EH (cell line): ENCODE results near the gene ITGB1.
A peak's percentile ranks its signal among the peaks of the same experiment; 100 is the strongest.
"Not testable (repeated sequence)": the region's sequence is repeated elsewhere in the genome, so short reads cannot be mapped to it uniquely, and the experiment has no call there.

Source experiments
- DNase-seq: peaks from one replicate; pipeline ENCODE4 v3.0.0-alpha.2; 2015; ENCODE audit warnings: low read depth

ITGB1 gene

GRCh38 chr10:32980558-32981468 is 22.8 kb upstream of the ITGB1 start:
- peak; percentile 99 for DNase-seq

- no peak for DNase-seq
These were observed 22.2 kb upstream of the ITGB1 start for GRCh38 chr10:32980242-32980557.

GRCh38 chr10:32979719-32980118 is 21.7 kb upstream of the ITGB1 start:
- DNase-seq, result not testable (repeated sequence)

GRCh38 chr10:32979041-32979440 is 21.0 kb upstream of the ITGB1 start:
- peak; percentile 58 for DNase-seq

- DNase-seq, result not testable (repeated sequence)
These were observed 20.1 kb upstream of the ITGB1 start for GRCh38 chr10:32977846-32978809.

- DNase-seq, result no peak
These were observed 18.3 kb upstream of the ITGB1 start for GRCh38 chr10:32976338-32976737.

- DNase-seq, result no peak
These were observed 14.9 kb upstream of the ITGB1 start for GRCh38 chr10:32972929-32973328.

- no peak for DNase-seq
These were observed 14.4 kb upstream of the ITGB1 start for GRCh38 chr10:32972460-32972859.

GRCh38 chr10:32971536-32972091 is 13.6 kb upstream of the ITGB1 start:
- no peak for DNase-seq

GRCh38 chr10:32970910-32971309 is 12.9 kb upstream of the ITGB1 start:
- no peak for DNase-seq

- DNase-seq, result no peak
These were observed 6.2 kb upstream of the ITGB1 start for GRCh38 chr10:32964270-32964669.

GRCh38 chr10:32963096-32963495 is 5.1 kb upstream of the ITGB1 start:
- DNase-seq, result peak; percentile 81

- no peak for DNase-seq
These were observed 4.5 kb upstream of the ITGB1 start for GRCh38 chr10:32962521-32962920.

GRCh38 chr10:32961895-32962369 is 3.9 kb upstream of the ITGB1 start:
- DNase-seq, result peak; percentile 93

GRCh38 chr10:32961343-32961894 is 3.4 kb upstream of the ITGB1 start:
- no peak for DNase-seq

- DNase-seq, result no peak
These were observed 2.0 kb upstream of the ITGB1 start for GRCh38 chr10:32960022-32960421.

- no peak for DNase-seq
These were observed 1.2 kb upstream of the ITGB1 start for GRCh38 chr10:32959006-32959920.

- DNase-seq, result peak; percentile 39
These were observed 517 bp downstream of the ITGB1 start for GRCh38 chr10:32957341-32958084.

GRCh38 chr10:32956365-32957197 is 1.4 kb downstream of the ITGB1 start:
- peak; percentile 35 for DNase-seq
